Limb (tissue), 2 donors: ENCODE data around the gene RAN.
"Not testable (repeated sequence)": the region's sequence is repeated elsewhere in the genome, so short reads cannot be mapped to it uniquely, and the experiment has no call there.

Experiments
- DNase-seq, 2 donors: peaks; one replicate each; pipeline ENCODE4 v3.0.0-alpha.2; 2016; ENCODE audit errors: extremely low spot score in 2 of 2

Gene RAN

DNA sequence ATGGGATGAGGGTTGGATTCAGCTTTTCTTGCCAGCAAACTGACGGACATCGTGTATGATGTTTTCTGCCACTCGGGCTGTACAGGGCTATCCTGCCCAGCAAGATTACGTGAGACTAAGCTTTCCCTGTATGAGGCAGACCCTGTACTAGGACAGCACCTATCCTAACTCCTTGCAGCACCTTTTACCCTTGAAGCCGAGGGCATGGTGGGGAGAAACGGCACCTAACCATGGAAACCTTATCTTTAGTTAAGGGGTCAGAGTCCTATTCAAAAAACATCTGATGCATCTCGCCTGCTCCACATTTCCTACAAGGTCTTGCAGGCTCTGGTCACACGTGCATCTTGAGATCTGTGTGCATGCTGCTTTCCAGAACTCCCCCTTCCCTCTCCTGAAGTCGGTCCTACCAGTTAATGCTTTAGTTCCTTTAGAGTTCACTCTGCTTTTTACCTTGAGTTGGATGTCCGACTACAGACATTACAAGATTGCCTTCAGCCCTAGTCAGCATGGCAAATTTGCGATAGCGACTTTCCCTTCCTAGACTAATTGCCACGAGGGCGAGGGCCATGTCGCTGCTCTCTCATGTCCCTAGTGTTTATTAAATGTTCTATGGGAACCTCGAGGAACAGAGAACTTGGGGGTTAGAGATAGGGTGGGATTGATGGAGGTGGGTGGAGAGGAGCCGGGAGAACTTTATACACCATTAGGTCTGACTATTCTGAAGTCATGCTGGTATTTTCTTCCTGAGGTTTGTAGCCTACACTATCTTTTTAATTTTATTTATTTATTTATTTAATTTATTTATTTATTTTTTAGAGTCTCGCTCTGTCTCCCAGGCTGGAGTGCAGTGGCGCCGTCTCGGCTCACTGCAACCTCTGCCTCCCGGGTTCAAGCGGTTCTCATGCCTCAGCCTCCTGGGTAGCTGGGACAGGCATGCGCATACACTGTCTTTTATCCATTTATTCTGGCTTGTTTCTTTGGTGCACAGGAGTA, 6.6 kb downstream of the RAN start:
- DNase-seq, result no peak

DNA sequence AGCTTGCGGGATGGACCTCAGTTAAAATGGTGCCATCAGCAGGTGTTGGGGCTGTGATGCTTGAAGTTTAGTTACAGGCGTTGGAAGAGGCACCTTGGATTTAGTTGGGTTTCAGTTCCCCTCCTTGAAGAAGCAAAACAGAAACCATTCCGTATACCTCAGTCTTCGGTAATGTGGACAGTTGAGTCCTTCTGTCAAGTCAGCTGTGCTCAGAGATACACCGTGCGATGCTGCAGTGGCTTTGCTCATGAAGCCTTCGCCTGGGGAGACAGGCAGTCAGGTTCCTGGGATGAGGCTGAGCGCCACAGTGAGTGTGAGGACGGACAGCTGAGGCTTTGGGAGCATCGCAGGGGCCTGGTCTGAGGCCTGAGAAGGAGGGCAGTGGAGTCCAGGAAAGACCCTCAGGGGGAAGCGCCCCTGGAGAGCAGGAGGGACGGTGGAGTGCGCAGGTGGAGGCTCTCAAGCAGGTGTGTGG, 7.4 kb downstream of the RAN start:
- DNase-seq, result no peak

- DNase-seq, result no peak
These were observed 8.0 kb downstream of the RAN start for GRCh38 chr12:130879781-130880389.

GRCh38 chr12:130880411-130880885, 8.6 kb downstream of the RAN start:
- DNase-seq, result no peak

DNA sequence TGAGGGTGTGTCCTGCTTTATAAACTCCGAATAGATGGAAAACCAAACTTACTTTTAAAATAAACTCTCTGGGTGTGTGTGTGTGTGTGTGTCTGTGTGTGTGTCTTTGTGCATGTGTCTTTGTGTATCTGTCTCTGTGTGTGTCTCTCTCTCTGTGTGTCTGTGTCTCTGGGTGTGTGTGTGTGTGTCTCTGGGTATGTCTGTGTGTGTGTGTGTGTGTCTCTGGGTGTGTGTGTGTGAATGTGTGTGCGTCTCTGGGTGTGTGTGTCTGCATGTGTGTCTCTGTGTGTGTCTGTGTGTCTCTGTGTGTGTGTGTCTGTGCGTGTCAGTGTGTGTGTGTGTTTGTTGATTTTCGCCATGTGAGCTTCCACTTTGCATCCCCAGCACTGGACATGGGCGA, 9.2 kb downstream of the RAN start:
- DNase-seq, result no peak

- DNase-seq, result no peak
These were observed 9.7 kb downstream of the RAN start for GRCh38 chr12:130881548-130881947.

GRCh38 chr12:130887190-130887589, 15.3 kb downstream of the RAN start:
- DNase-seq, result not testable (repeated sequence)

DNA sequence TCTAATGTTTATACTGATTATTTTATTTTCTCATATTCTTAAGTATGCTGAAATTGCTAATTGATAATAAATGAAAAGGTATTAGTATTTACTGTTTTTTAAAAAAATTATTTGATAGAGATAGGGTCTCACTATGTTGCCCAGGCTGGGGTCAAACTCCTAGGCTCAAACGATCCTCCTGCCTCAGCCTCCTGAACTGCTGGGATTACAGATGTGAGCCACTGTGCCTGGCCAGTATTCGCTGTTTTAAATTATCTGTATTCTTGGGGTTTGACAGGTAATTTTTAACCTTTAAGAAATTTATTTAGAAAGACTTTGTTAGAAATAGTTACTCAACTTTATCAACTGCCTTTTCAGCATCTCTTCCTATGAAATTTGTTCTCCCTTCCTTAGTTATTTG, 32.2 kb downstream of the RAN start:
- DNase-seq, result no peak

DNA sequence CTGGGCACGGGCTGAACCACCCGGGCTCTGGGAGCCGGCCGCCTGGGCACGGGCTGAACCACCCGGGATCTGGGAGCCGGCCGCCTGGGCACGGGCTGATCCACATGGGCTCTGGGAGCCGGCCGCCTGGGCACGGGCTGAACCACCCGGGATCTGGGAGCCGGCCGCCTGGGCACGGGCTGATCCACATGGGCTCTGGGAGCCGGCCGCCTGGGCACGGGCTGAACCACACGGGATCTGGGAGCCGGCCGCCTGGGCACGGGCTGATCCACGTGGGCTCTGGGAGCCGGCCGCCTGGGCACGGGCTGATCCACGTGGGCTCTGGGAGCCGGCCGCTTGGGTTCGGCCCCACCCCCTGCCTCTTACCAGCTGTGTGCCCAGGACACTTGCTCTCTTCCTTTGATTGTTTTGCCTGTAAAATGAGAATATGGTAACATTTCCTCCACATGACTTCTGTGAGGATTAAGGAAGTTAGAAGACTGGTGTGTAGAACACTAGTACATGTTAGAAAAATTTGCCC, 33.1 kb downstream of the RAN start:
- not testable (repeated sequence) for DNase-seq

DNA sequence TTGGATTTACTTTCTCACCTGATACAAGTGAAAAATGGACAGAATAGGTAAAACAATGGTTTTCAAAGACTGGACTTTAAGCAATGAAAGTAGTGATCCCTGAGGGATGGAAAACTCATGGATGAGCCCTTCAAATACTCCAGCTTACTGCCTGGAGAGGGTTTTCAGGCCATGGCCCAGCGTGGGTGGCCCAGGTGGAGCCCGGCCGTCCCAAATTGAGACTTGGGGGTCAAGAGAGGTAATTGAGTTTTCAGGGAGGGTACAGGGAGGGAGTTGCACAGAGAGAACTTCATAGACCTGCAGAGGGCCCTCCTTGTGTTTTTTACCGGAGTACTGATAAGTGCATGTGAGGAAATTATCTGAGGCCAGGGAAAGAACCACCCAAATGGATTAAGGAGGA, 37.2 kb downstream of the RAN start:
- DNase-seq, result no peak

- no peak for DNase-seq
These were observed 39.3 kb downstream of the RAN start for GRCh38 chr12:130911193-130911592.

DNA sequence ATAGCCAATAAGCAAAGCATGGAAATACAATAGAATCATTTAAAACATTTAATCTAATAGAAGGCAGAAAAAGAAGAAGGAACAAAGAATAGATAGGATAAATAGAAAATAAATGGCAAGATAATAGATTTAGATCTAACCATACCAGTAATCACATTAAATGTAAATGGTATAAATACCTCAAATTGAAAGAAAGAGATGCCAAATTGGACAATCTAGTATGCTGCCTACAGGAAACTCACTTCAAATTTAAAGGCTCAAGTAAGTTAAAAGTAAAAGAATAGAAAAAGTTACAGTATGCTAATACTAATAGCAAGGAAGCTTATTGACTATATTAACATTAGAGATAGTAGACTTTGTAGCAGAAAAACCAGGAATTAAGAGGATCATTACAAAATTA, 40.1 kb downstream of the RAN start:
- no peak for DNase-seq

- peak; percentile 75 to 80 for DNase-seq
These were observed 44.5 kb downstream of the RAN start for GRCh38 chr12:130916241-130916911.

DNA sequence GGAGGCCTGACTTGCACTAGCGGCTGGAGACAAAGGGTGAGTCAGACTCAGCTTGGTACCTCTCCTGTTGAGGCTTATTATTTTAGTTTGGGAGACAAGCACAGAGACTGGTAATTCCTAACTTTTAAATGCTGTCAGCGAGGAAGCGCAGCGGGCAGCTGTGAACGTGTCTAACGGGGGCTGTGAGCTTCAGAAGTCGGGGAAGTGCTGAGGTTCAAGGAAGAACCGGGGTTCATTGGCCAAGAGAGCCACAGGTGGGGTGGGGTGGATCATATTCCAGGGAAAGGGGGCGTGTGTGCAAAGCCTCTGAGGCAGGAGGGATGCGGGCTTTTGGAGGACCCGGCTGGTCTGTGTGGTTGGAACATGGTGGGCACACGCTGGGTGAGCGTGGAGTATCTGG, 45.7 kb downstream of the RAN start:
- DNase-seq, result no peak

GRCh38 chr12:130919086-130919485, 47.2 kb downstream of the RAN start:
- no peak for DNase-seq

- DNase-seq, result no peak
These were observed 48.3 kb downstream of the RAN start for GRCh38 chr12:130920119-130920703.

GRCh38 chr12:130920723-130921381, 49.0 kb downstream of the RAN start:
- DNase-seq, result no peak

DNA sequence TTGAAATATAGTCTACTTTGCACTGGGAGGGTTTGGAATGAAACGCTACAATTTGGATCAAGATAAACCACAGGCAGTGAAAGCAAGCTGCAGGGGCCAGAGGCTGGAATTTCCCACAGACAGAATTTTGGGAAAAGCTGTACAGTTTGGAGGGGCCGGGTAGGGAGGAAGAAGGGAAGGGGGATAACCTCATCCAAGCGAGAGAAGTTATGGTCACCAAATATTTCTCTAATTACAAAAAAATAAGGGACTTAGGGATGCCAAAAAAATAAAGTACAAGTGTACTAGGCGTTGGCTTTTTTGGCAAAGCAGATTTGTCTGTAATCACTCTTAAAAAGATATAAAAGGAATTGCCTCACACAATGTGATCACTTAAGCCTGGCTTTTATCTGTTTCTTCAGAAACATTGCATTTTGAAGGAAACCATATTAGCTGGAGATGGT, 50.7 kb downstream of the RAN start:
- DNase-seq, result peak in 1 of 2 donors; percentile 34

DNA sequence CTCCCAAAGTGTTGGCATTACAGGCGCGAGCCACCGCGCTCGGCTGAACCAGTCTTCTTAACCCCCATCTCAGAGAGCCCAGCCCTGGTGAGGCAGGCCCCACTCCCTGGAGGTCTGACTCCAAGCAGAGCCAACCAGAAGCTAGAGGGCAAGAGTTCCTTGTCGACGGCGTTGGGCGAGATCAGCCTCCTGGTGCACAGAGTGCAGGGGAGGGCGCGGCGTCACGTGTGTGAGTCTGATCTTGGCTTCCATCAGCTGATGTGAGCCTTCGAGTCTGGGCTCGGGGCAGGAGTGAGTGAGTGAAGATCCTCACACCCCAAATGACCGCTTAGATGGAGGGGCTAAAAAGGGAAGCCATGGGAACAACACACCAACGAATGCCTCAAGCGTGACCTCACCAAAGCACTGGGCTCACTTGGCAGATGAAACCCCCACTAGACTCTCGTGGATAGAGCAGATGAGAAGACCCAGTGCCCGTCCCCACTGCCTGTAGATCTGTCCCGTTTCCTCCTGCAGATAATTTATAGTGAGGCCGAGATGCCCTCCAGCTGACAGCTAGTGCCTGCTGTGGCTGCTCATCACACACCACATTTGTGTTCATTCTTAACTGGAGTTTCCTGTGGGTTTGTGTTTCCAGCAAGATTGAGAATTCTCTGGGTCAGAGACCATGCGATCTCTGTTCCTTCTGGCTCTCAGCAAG, 53.2 kb downstream of the RAN start:
- no peak for DNase-seq

DNA sequence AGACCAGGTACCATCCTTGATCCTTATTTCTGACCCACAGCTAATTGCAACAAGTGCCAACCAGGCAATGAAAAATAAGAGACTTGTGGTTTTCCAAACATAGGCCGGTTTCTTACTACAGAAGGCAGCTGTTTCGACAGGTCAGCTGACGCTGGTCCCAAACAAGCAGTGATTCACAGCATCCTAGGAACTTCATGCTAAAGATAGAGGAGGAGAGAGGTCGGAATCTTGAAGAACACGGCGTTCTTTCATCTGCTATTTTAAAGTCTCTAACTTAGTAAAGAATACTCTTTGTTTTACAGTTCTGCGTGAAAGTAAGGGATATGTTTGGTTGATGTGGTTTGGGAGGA, 53.8 kb downstream of the RAN start:
- DNase-seq, result no peak
